Measurements from ENCODE around the gene SUSD5.
"Not testable (repeated sequence)": the region's sequence is repeated elsewhere in the genome, so short reads cannot be mapped to it uniquely, and the experiment has no call there.

GRCh38 chr3:33181641-33182040, 37.0 kb downstream of the SUSD5 start:
- not testable (repeated sequence) for TF ChIP-seq CTCF, POLR2A (IDR thresholded peaks at IDR 0.05)
